GM18505 (cell line): ENCODE data around the gene EXOC3L4.

Experiments
- ATAC-seq: cut with Tn5 transposase; IDR thresholded peaks from one replicate; pipeline ENCODE4 v1.9.1; 2021; ENCODE audit not compliant: unreplicated experiment
- POLR2A ChIP-seq: IDR thresholded peaks from 4 replicates; pipeline ENCODE4 v1.6.1; 2011; ENCODE audit warnings: borderline replicate concordance; ENCODE audit not compliant: insufficient read depth, insufficient read length; ENCODE audit errors: extremely low read depth

EXOC3L4 gene

GRCh38 chr14:103089386-103090335, 4.9 kb upstream of the EXOC3L4 start:
- ATAC-seq: no peak
- TF ChIP-seq POLR2A: no peak

GRCh38 chr14:103090481-103091020, 4.0 kb upstream of the EXOC3L4 start:
- ATAC-seq: no peak

GRCh38 chr14:103091041-103091882, 3.3 kb upstream of the EXOC3L4 start:
- TF ChIP-seq POLR2A: no peak
- peak; percentile 53 for ATAC-seq

More at GRCh38 chr14:103090481-103091020, 4.0 kb upstream of the EXOC3L4 start:
- no peak for TF ChIP-seq POLR2A

GRCh38 chr14:103091883-103092222, 2.7 kb upstream of the EXOC3L4 start:
- ATAC-seq: no peak
- TF ChIP-seq POLR2A: no peak

GRCh38 chr14:103093856-103094405, 594 bp upstream of the EXOC3L4 start:
- no peak for TF ChIP-seq POLR2A

GRCh38 chr14:103095210-103095778, 769 bp downstream of the EXOC3L4 start:
- ATAC-seq: no peak
- TF ChIP-seq POLR2A: no peak

More at GRCh38 chr14:103093856-103094405, 594 bp upstream of the EXOC3L4 start:
- no peak for ATAC-seq

GRCh38 chr14:103096387-103096786, 1.9 kb downstream of the EXOC3L4 start:
- TF ChIP-seq POLR2A: no peak
- ATAC-seq: no peak

GRCh38 chr14:103097244-103097993, 2.9 kb downstream of the EXOC3L4 start:
- no peak for TF ChIP-seq POLR2A
- ATAC-seq: no peak

GRCh38 chr14:103097994-103098957, 3.8 kb downstream of the EXOC3L4 start:
- no peak for ATAC-seq
- TF ChIP-seq POLR2A: no peak

GRCh38 chr14:103099081-103099732, 4.7 kb downstream of the EXOC3L4 start:
- ATAC-seq: no peak
- no peak for TF ChIP-seq POLR2A
